Measurements from ENCODE around the gene SH3RF2.
"Not testable (repeated sequence)": the region's sequence is repeated elsewhere in the genome, so short reads cannot be mapped to it uniquely, and the experiment has no call there.

SH3RF2 gene

DNA sequence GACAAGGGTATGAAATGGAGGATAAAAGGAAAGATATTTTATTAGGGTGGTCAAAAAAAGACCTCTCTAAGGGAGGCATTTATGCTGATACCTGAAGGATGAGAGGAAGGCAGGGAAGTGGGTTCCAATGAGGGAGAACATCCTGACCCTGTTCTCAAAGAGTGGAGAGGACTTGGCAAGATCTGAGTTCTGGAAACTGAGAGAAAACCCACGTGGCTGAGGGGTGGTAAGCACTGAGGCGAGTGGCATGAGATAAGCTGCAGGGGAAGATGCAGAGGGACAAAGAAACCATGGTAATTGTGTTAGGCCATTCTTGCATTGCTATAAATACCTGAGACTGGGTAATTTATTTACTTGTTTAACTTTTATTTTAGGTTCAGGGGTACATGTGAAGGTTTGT lies 16.8 kb downstream of the SH3RF2 start:
- DNase-seq, result no peak

DNA sequence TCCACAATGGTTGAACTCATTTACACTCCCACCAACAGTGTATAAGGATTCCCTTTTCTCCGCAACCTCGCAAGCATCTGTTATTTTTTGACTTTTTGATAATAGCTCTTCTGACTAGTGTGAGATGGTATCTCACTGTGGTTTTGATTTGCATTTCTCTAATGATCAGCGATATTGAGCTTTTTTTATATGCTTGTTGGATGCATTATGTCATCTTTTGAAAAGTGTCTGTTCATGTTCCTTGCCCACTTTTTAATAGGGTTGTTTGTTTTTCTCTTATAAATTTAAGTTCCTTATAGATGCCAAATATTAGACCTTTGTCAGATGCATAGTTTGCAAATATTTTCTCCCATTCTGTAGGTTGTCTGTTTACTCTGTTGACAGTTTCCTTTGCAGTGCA lies 17.8 kb downstream of the SH3RF2 start:
- DNase-seq, result not testable (repeated sequence)

- no peak for DNase-seq
Observed at GRCh38 chr5:145957388-145957787, 21.0 kb downstream of the SH3RF2 start.

GRCh38 chr5:145958436-145958835 lies 22.1 kb downstream of the SH3RF2 start:
- DNase-seq, result no peak

- no peak for DNase-seq
Observed at GRCh38 chr5:145960166-145960565, 23.8 kb downstream of the SH3RF2 start.

GRCh38 chr5:145960848-145961600 lies 24.6 kb downstream of the SH3RF2 start:
- no peak for DNase-seq

GRCh38 chr5:145962001-145962400 lies 25.6 kb downstream of the SH3RF2 start:
- DNase-seq, result no peak

- not testable (repeated sequence) for DNase-seq
Observed at GRCh38 chr5:145964008-145964407, 27.6 kb downstream of the SH3RF2 start.

- no peak for DNase-seq
Observed at GRCh38 chr5:145965804-145966203, 29.4 kb downstream of the SH3RF2 start.

- DNase-seq, result no peak
Observed at GRCh38 chr5:145967296-145967695, 30.9 kb downstream of the SH3RF2 start.

DNA sequence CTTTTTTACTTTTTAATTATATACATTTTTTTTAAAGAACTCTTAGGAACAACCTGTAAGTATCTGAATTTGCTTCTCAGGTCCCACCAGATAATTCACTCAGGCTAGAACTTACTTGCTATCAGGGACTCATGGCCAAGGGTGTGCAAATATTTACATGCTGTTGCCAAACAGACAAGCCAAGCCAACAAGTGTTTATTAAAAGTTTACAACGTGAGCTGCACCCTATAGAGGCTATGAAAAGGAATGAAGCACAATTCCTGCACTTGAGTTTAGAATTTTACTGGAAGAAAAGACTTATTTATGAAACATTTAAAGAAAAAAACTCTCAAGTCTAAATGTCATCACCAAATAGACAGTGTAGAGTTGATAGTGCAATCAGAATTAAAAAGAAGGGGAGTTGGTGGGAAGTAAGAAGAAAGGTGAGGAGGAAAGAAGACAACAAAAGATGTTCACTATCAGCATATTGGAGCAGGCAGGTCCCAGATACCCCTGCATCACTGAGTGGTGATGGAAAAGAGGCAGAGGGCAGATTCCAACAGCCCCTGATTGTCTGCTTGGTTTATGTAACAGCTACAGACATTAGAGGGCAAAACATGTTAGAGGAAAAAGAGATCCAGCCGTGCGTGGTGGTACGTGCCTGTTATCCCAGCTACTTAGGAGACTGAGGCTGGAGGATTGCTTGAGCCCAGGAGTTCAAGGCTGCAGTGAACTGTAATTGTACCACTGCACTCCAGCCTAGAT lies 32.8 kb downstream of the SH3RF2 start:
- DNase-seq, result no peak

DNA sequence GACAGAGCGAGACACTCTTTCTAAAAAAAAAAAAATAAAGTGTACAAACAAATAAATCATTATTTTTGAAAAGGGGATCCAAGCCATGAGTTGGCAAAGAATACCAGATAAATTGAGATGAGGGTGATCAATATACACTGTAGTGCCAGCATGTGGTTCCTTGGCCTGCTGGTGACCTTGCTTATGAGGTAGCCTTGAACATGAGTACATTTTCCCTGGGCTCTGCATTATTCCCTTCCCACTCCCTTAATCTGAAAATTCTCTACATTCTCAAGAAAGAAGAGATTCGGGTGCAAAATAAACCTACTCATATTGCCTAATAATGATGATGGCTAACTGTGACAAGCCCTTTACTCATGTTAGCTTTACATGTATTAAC lies 33.3 kb downstream of the SH3RF2 start:
- no peak for DNase-seq

DNA sequence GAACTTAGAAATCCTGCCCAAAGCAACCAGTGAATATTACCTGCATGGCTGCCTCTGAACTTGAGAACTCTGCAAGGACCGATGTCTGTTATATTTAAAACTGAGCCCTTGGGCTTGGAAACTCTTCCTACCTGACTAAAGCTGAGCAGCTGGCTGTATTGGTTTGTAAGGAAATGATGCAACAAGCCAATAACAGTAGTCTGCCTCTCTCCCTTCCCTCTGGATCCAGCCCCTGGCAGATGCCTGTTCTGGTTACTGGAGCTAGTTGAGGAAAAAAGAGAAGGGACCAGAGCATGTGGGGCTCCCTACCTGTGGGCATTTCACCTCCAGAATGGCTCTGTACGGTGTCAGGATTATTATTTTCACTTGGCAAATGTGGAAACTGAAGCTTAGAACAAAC lies 34.7 kb downstream of the SH3RF2 start:
- DNase-seq, result no peak

DNA sequence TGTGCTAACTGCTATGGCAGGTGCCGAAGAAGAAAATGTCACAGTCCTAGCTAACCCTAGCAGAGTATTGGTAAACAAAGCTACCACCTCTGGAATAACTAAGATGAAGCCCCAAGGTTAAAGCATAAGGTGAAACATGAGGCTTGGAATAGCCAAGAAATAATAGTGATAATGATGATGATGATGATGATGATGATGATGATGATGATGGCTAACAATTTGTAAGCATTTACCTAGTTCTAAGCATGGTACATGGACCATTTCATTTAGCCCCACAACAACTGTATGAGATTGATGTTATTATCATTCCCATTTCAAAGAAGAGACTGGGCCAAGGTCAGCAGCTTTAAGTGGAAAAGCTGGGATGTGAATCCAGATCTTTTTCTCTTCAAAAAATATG lies 35.3 kb downstream of the SH3RF2 start:
- no peak for DNase-seq

DNA sequence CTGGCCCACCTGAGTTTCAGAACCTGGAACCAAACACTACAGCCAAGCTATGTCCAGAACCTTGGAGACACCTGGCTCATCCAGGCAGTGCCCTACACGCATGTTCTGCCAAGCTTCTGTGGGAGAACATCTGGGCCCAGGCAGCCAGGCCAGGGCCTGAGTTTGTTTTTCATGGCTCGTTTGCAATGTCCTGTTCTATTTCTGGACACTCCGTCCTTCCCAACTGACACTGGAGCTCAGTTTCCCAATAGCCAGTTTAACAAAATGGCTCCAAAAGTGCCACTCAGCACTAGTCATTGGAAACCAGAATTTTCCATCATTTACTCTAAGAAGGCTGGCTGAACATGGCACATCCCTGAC lies 38.6 kb downstream of the SH3RF2 start:
- DNase-seq, result no peak

GRCh38 chr5:145975361-145976066 lies 39.1 kb downstream of the SH3RF2 start:
- DNase-seq, result no peak

GRCh38 chr5:145976431-145977155 lies 40.2 kb downstream of the SH3RF2 start:
- no peak for DNase-seq

DNA sequence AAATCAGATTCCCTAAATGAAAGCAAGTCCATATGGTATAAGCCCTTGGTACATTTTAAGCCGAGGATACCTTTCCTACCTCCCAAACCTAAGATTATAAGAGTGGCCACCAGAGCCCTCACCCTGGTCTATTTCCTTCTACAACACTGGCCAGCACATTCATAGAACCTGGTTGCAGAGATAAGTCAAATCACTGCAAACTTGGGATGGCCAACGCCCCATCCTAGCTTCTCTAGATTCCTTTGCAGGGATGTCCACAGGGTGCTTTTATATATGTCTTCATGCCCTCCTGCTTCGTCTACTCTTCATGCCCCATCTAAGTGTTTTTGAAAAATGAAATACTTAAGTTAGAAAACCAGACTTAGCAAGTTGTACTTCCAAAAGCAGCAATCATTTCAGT lies 41.8 kb downstream of the SH3RF2 start:
- DNase-seq, result no peak

GRCh38 chr5:145978708-145979107 lies 42.3 kb downstream of the SH3RF2 start:
- DNase-seq, result no peak

GRCh38 chr5:145979270-145980223 lies 43.2 kb downstream of the SH3RF2 start:
- DNase-seq, result no peak

- no peak for DNase-seq
Observed at GRCh38 chr5:145980259-145980658, 43.9 kb downstream of the SH3RF2 start.

DNA sequence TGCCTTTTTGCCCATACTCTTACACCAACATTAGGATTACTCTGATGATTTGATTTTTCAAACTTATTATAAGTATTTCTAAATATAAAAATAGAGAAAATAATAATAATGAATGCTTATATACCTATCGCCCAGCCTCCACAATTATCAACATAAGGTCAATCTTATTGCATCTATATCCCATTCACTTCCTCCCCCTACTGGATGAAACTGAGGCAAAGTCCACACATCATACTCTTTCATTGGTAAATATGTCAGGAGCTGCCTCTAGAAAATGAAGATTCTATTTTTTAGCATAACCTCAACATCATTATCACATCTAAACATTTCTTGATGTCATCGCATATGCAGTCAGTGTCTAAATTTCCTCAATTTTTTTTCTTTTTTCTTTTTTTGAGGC lies 44.3 kb downstream of the SH3RF2 start:
- no peak for DNase-seq
